Hepatocyte (in vitro differentiated cells): ENCODE results near the gene IL1RN. TPM values are rescaled to one million over a fixed set of nuclear protein-coding genes. Genes with fewer than 3 reads are reported as not detected.

Experiments used
- DNase-seq: peaks from one replicate; pipeline ENCODE4 v3.0.0-alpha.2; 2016; ENCODE audit warnings: low spot score
- H2AFZ ChIP-seq: fragments of 200-600 bp; sonication (generic); 2 replicates; pipeline ENCODE4 v1.6.0; 2016; ENCODE audit warnings: antibody characterized with exemption, mild to moderate bottlenecking
- H3K27ac ChIP-seq: fragments of 200-600 bp; sonication (generic); 2 replicates; pipeline ENCODE4 v1.5.1; 2016; ENCODE audit warnings: mild to moderate bottlenecking
- H3K27me3 ChIP-seq: fragments of 200-600 bp; sonication (generic); 2 replicates; pipeline ENCODE4 v1.6.1; 2016
- H3K36me3 ChIP-seq: fragments of 200-600 bp; sonication (generic); replicated peaks from 2 replicates; pipeline ENCODE4 v1.5.1; 2016; ENCODE audit warnings: low read depth; ENCODE audit not compliant: insufficient read depth
- H3K4me1 ChIP-seq: fragments of 200-600 bp; sonication (generic); 2 replicates; pipeline ENCODE4 v1.5.1; 2016; ENCODE audit warnings: mild to moderate bottlenecking, moderate library complexity; ENCODE audit not compliant: insufficient read depth
- H3K4me2 ChIP-seq: fragments of 200-600 bp; sonication (generic); 2 replicates; pipeline ENCODE4 v1.6.0; 2016
- H3K4me3 ChIP-seq: fragments of 200-600 bp; sonication (generic); 2 replicates; pipeline ENCODE4 v1.5.1; 2016; ENCODE audit warnings: mild to moderate bottlenecking
- H3K79me2 ChIP-seq: fragments of 200-600 bp; sonication (generic); 2 replicates; pipeline ENCODE4 v1.6.0; 2017; ENCODE audit warnings: mild to moderate bottlenecking
- H3K9me2 ChIP-seq: fragments of 200-600 bp; sonication (generic); replicated peaks from 2 replicates; pipeline ENCODE4 v1.6.0; 2017; ENCODE audit warnings: mild to moderate bottlenecking; ENCODE audit not compliant: insufficient read depth
- H3K9me3 ChIP-seq: fragments of 200-600 bp; sonication (generic); 2 replicates; pipeline ENCODE4 v1.5.1; 2016; ENCODE audit warnings: low read depth, mild to moderate bottlenecking
- H4K20me1 ChIP-seq: fragments of 200-600 bp; sonication (generic); 2 replicates; pipeline ENCODE4 v1.6.0; 2016; ENCODE audit warnings: mild to moderate bottlenecking; ENCODE audit not compliant: insufficient read depth, poor library complexity, severe bottlenecking
- CTCF ChIP-seq: fragments of 200-600 bp; sonication (generic); IDR thresholded peaks from 2 replicates; pipeline ENCODE4 v1.5.1; 2016; ENCODE audit warnings: antibody characterized with exemption, mild to moderate bottlenecking; ENCODE audit not compliant: poor library complexity
- EZH2 ChIP-seq: fragments of 200-600 bp; sonication (generic); IDR thresholded peaks from 2 replicates; pipeline ENCODE4 v1.6.1; 2016; ENCODE audit warnings: antibody characterized with exemption, mild to moderate bottlenecking, borderline replicate concordance
- EZH2phosphoT487 ChIP-seq: fragments of 200-600 bp; sonication (generic); IDR thresholded peaks from one replicate; pipeline ENCODE4 v1.6.1; 2018; ENCODE audit warnings: antibody characterized with exemption, mild to moderate bottlenecking, low read depth, moderate library complexity; ENCODE audit not compliant: unreplicated experiment, severe bottlenecking
- WGBS: methylation state at CpG from one replicate; pipeline ENCODE4 v1.1.6; 2016; ENCODE audit warnings: low lambda C conversion rate; ENCODE audit errors: missing lambda C conversion rate; 5-methylcytosine and 5-hydroxymethylcytosine counted together
- polyA plus RNA-seq: library from polyadenylated mRNA; unstranded; fragments of >200 nt; fragmentation: Nextera tagmentation; extraction: Ambion mirVana; gene quantifications from 2 replicates; pipeline ENCODE4 v1.2.1, GENCODE V29; 2016
- total RNA-seq: library from RNA; depleted of rRNA; stranded (reverse); fragments of >200 nt; gene quantifications from 2 replicates; pipeline ENCODE4 v1.2.3, GENCODE V29; 2014

IL1RN gene
- total and polyA plus RNA-seq, 2 experiments from 2014 or later: 3.1 to 7.3 TPM

- Histone ChIP-seq H3K9me3 (no peaks in the 10 kb centered on the region), H4K20me1 (no peaks in the 10 kb centered on the region), H3K27ac (no peak overlapping the region), H3K9me2 (no peaks in the 10 kb centered on the region), H3K79me2 (no peaks in the 10 kb centered on the region), H3K4me1 (no peaks in the 10 kb centered on the region), H3K27me3 (no peaks in the 10 kb centered on the region), H3K4me2 (no peak overlapping the region), H3K36me3 (no peaks in the 10 kb centered on the region), H2AFZ (no peak overlapping the region), H3K4me3 (no peak overlapping the region)
- 75% methylated on average over 4 of the region's 4 CpGs for WGBS
- DNase-seq: no peak
- TF ChIP-seq EZH2phosphoT487 (no peak), EZH2 (no peak), CTCF (no peak)
Observed at GRCh38 chr2:113079131-113079530, 48.3 kb upstream of the IL1RN start.

- H3K4me1 ChIP-seq: no peaks in the 10 kb centered on the region
- H3K27ac ChIP-seq: no peak overlapping the region
- H4K20me1 ChIP-seq: no peaks in the 10 kb centered on the region
- peak; percentile 71 for TF ChIP-seq CTCF
- TF ChIP-seq EZH2: no peak
- H3K4me2 ChIP-seq: no peak overlapping the region
- H3K9me3 ChIP-seq: no peaks in the 10 kb centered on the region
- 23% methylated on average over 9 of the region's 9 CpGs for WGBS
- H2AFZ ChIP-seq: no peak overlapping the region
- no peaks in the 10 kb centered on the region for H3K79me2 ChIP-seq
- H3K4me3 ChIP-seq: no peak overlapping the region
- DNase-seq: peak; percentile 57
- no peaks in the 10 kb centered on the region for H3K27me3 ChIP-seq
- H3K9me2 ChIP-seq: no peaks in the 10 kb centered on the region
- no peaks in the 10 kb centered on the region for H3K36me3 ChIP-seq
Observed at GRCh38 chr2:113080134-113080533, 47.3 kb upstream of the IL1RN start.

GRCh38 chr2:113081488-113082210, 45.7 kb upstream of the IL1RN start:
- TF ChIP-seq EZH2phosphoT487 (no peak), CTCF (no peak), EZH2 (no peak)
- H3K79me2 ChIP-seq: no peaks in the 10 kb centered on the region

GRCh38 chr2:113083296-113083695, 44.1 kb upstream of the IL1RN start:
- Histone ChIP-seq H3K4me1 (no peaks in the 10 kb centered on the region), H3K9me3 (no peaks in the 10 kb centered on the region), H3K79me2 (no peaks in the 10 kb centered on the region), H2AFZ (no peak overlapping the region), H3K4me3 (no peak overlapping the region), H3K9me2 (no peaks in the 10 kb centered on the region), H4K20me1 (no peaks in the 10 kb centered on the region), H3K4me2 (no peak overlapping the region), H3K27me3 (peaks cover 2% of the 10 kb centered on the region), H3K27ac (no peak overlapping the region), H3K36me3 (no peaks in the 10 kb centered on the region)
- DNase-seq: no peak
- TF ChIP-seq EZH2phosphoT487 (no peak), CTCF (no peak), EZH2 (no peak)
- WGBS: 86% methylated on average over 8 of the region's 8 CpGs

More at GRCh38 chr2:113081488-113082210, 45.7 kb upstream of the IL1RN start:
- no peak overlapping the region for H2AFZ ChIP-seq
- H3K4me1 ChIP-seq: no peaks in the 10 kb centered on the region
- 80% methylated on average over 2 of the region's 2 CpGs for WGBS
- H3K9me3 ChIP-seq: no peaks in the 10 kb centered on the region
- no peak for DNase-seq
- H3K27me3 ChIP-seq: no peaks in the 10 kb centered on the region
- H3K4me2 ChIP-seq: no peak overlapping the region
- no peak overlapping the region for H3K4me3 ChIP-seq
- H3K36me3 ChIP-seq: no peaks in the 10 kb centered on the region
- H4K20me1 ChIP-seq: no peaks in the 10 kb centered on the region
- H3K27ac ChIP-seq: no peak overlapping the region
- H3K9me2 ChIP-seq: no peaks in the 10 kb centered on the region
